PC-3 (cell line): Measurements from ENCODE around the gene CAMK1D. TPM values are rescaled to one million over a fixed set of nuclear protein-coding genes. Genes with fewer than 3 reads are reported as not detected.

Experiments used
- ATAC-seq: fragments of 200-7000 bp; cut with Tn5 transposase; 2 replicates; pipeline ENCODE4 v1.9.1; 2020; ENCODE audit warnings: mild to moderate bottlenecking, moderate library complexity
- BruUV-seq: library from RNA; stranded (reverse); fragments of 400-500 nt; replicated peaks from 2 replicates; lab custom pipeline; 2021; lab: Mats Ljungman, UMichigan
- CTCF ChIA-PET: fragments of 300-600 bp; sonication (Branson Sonifier 250); formaldehyde crosslinking; loops from one replicate; lab custom pipeline; 2022; ENCODE audit warnings: antibody characterized with exemption; lab: Charles Lee
- POLR2A ChIA-PET: fragments of 300-600 bp; sonication (Branson Sonifier 250); formaldehyde crosslinking; loops from one replicate; lab custom pipeline; 2022; ENCODE audit warnings: antibody characterized with exemption; ENCODE audit not compliant: unreplicated experiment; lab: Charles Lee
- DNase-seq: peaks from one replicate; pipeline ENCODE4 v3.0.0-alpha.2; 2015
- H2AFZ ChIP-seq: fragments of 300-600 bp; sonication (generic); 2 replicates; pipeline ENCODE4 v1.6.0; 2016; ENCODE audit warnings: antibody characterized with exemption, low read length
- H3F3A ChIP-seq: fragments of 300-600 bp; sonication (generic); one replicate; pipeline ENCODE4 v1.6.0; 2017; ENCODE audit warnings: antibody characterized with exemption, low read length, control low read depth, mild to moderate bottlenecking; ENCODE audit not compliant: unreplicated experiment
- H3K27ac ChIP-seq: fragments of 300-600 bp; sonication (generic); 2 replicates; pipeline ENCODE4 v1.5.1; 2016; ENCODE audit warnings: mild to moderate bottlenecking, low read length
- H3K27me3 ChIP-seq: fragments of 300-600 bp; sonication (generic); 2 replicates; pipeline ENCODE4 v1.6.1; 2016; ENCODE audit warnings: low read length, mixed read lengths
- H3K36me3 ChIP-seq: fragments of 300-600 bp; sonication (generic); 2 replicates; pipeline ENCODE4 v1.6.1; 2016; ENCODE audit warnings: low read depth, mixed run types, low read length, mixed read lengths
- H3K4me1 ChIP-seq: fragments of 300-600 bp; sonication (generic); 2 replicates; pipeline ENCODE4 v1.5.1; 2016; ENCODE audit warnings: low read length; ENCODE audit not compliant: insufficient read depth
- H3K4me2 ChIP-seq: fragments of 300-600 bp; sonication (generic); 2 replicates; pipeline ENCODE4 v1.6.0; 2016; ENCODE audit warnings: low read length
- H3K4me3 ChIP-seq: fragments of 300-600 bp; sonication (generic); 2 replicates; pipeline ENCODE4 v1.5.1; 2016; ENCODE audit warnings: mild to moderate bottlenecking, low read length, mixed read lengths
- H3K79me2 ChIP-seq: fragments of 300-600 bp; sonication (generic); 2 replicates; pipeline ENCODE4 v1.6.1; 2017; ENCODE audit warnings: low read length, mixed read lengths
- H3K9ac ChIP-seq: fragments of 300-600 bp; sonication (generic); 2 replicates; pipeline ENCODE4 v1.6.0; 2016; ENCODE audit warnings: mild to moderate bottlenecking, low read length
- H3K9me2 ChIP-seq: fragments of 300-600 bp; sonication (generic); replicated peaks from 2 replicates; pipeline ENCODE4 v1.6.1; 2016; ENCODE audit warnings: mixed run types, low read length, mixed read lengths
- H3K9me3 ChIP-seq: fragments of 300-600 bp; sonication (generic); 2 replicates; pipeline ENCODE4 v1.6.1; 2016; ENCODE audit warnings: low read length, mixed read lengths
- H4K20me1 ChIP-seq: fragments of 300-600 bp; sonication (generic); 2 replicates; pipeline ENCODE4 v1.6.1; 2016; ENCODE audit warnings: low read length, mixed read lengths
- EZH2 ChIP-seq: fragments of 300-600 bp; sonication (generic); IDR thresholded peaks from one replicate; pipeline ENCODE4 v1.6.1; 2017; ENCODE audit warnings: antibody characterized with exemption, mild to moderate bottlenecking, low read length; ENCODE audit not compliant: unreplicated experiment
- EZH2phosphoT487 ChIP-seq: fragments of 300-600 bp; sonication (generic); IDR thresholded peaks from 2 replicates; pipeline ENCODE4 v1.6.1; 2018; ENCODE audit warnings: mild to moderate bottlenecking, antibody characterized with exemption, low read length, borderline replicate concordance
- intact Hi-C: fragments of 100-400 bp; cut with micrococcal nuclease; formaldehyde crosslinking; loops from 2 replicates; pipeline ENCODE4 v1.9.0; 2023
- total RNA-seq: library from RNA; depleted of rRNA; stranded (reverse); fragments of >200 nt; gene quantifications from 2 replicates; pipeline ENCODE4 v1.2.3, GENCODE V29; 2014
- TF ChIP-seq, protein P1 (sequence below): fragments of 300-600 bp; sonication (generic); conservative IDR thresholded peaks from 2 replicates; pipeline ENCODE4 v1.5.1; 2017; ENCODE audit warnings: antibody characterized with exemption, low read depth, mild to moderate bottlenecking, low read length

The CAMK1D gene
- total RNA-seq, 1 experiment from 2014 or later: 1.3 TPM

DNA sequence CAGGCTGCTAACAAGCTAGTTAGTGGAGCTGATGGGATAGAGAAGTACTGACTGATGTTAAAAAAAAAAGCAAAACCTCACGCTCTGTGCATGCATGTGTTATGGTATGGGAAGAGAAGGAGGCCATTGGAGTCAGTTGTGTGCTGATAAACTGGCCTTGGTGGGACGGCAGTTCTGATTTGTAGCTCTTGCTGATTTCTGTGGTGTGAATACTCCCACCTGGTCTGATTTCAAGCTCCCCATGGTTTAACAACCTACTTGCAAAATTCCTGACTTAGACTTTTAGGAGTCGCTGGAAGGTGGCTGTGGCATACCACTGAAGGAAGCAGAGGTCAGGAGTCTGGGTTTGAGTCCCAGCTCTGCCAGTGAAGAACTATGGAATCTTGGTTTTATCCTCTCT, 15.2 kb downstream of the CAMK1D start:
- POLR2A ChIA-PET: no interaction called here
- Histone ChIP-seq H3F3A (no peaks in the 10 kb centered on the region), H3K4me3 (no peak overlapping the region), H3K4me2 (no peak overlapping the region), H3K79me2 (no peaks in the 10 kb centered on the region), H3K27ac (no peak overlapping the region), H3K36me3 (no peaks in the 10 kb centered on the region), H3K4me1 (no peaks in the 10 kb centered on the region), H3K9me2 (no peaks in the 10 kb centered on the region), H4K20me1 (no peaks in the 10 kb centered on the region), H2AFZ (no peak overlapping the region), H3K27me3 (no peaks in the 10 kb centered on the region), H3K9me3 (no peaks in the 10 kb centered on the region), H3K9ac (no peak overlapping the region)
- DNase-seq (no peak), ATAC-seq (no peak)
- CTCF ChIA-PET: no interaction called here
- intact Hi-C loops: no loop called here
- no TSS peak for BruUV-seq
- TF ChIP-seq EZH2: no peak

DNA sequence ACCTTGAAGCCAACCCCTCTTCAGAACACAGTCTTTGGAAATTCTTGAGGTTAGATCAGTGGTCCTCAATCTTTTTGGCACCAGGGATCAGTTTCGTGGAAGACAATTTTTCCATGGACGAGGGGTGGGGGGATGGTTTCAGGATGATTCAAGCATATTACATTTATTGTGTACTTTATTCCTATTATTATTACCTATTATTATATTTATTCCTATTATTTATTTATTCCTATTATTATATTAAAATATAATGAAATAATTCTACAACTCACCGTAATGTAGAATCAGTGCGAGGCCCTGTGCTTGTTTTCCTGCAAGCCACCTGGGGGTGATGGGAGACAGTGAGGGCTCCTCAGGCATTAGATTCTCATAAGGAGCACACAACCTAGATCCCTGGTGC, 17.9 kb downstream of the CAMK1D start:
- no peaks in the 10 kb centered on the region for H3K9me3 ChIP-seq
- no peak overlapping the region for H2AFZ ChIP-seq
- no peaks in the 10 kb centered on the region for H3K27me3 ChIP-seq
- no peak overlapping the region for H3K4me3 ChIP-seq
- ChIA-PET POLR2A (no interaction called here), CTCF (no interaction called here)
- H3F3A ChIP-seq: no peaks in the 10 kb centered on the region
- TF ChIP-seq EZH2 (no peak), EZH2phosphoT487 (no peak)
- TF ChIP-seq, protein P1, sequence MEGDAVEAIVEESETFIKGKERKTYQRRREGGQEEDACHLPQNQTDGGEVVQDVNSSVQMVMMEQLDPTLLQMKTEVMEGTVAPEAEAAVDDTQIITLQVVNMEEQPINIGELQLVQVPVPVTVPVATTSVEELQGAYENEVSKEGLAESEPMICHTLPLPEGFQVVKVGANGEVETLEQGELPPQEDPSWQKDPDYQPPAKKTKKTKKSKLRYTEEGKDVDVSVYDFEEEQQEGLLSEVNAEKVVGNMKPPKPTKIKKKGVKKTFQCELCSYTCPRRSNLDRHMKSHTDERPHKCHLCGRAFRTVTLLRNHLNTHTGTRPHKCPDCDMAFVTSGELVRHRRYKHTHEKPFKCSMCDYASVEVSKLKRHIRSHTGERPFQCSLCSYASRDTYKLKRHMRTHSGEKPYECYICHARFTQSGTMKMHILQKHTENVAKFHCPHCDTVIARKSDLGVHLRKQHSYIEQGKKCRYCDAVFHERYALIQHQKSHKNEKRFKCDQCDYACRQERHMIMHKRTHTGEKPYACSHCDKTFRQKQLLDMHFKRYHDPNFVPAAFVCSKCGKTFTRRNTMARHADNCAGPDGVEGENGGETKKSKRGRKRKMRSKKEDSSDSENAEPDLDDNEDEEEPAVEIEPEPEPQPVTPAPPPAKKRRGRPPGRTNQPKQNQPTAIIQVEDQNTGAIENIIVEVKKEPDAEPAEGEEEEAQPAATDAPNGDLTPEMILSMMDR: no peak
- no peaks in the 10 kb centered on the region for H3K79me2 ChIP-seq
- H3K36me3 ChIP-seq: no peaks in the 10 kb centered on the region
- DNase-seq (no peak), ATAC-seq (no peak)
- H3K27ac ChIP-seq: no peak overlapping the region
- no peaks in the 10 kb centered on the region for H4K20me1 ChIP-seq
- no peak overlapping the region for H3K9ac ChIP-seq
- H3K9me2 ChIP-seq: no peaks in the 10 kb centered on the region
- no peak overlapping the region for H3K4me2 ChIP-seq
- no peaks in the 10 kb centered on the region for H3K4me1 ChIP-seq
- intact Hi-C loops: no loop called here
- no TSS peak for BruUV-seq

DNA sequence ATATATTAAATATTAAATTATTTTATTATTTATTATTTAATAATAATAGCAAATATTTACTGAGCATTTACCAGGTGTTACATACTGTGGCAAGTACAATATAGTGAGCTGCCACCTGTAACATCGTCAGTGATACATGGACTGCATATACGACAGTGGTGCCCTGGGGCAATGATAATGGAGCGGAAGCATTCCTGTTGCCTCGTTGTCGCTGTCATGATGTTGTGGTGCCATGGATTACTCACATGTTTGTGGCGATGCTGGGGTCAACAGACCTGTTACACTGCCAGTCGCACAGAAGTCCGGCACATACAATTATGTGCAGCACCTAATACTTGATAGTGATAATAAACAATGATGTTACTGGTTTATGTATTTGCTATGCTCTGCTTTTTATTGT, 20.6 kb downstream of the CAMK1D start:
- CTCF ChIA-PET: no interaction called here
- no peak overlapping the region for H2AFZ ChIP-seq
- BruUV-seq: no TSS peak

More for the DNA sequence above, 20.6 kb downstream of the CAMK1D start:
- TF ChIP-seq, protein P1: no peak
- TF ChIP-seq EZH2phosphoT487 (no peak), EZH2 (no peak)
- no peaks in the 10 kb centered on the region for H3K4me1 ChIP-seq
- no peaks in the 10 kb centered on the region for H3K79me2 ChIP-seq
- POLR2A ChIA-PET: no interaction called here
- H3F3A ChIP-seq: no peaks in the 10 kb centered on the region
- intact Hi-C loops: no loop called here
- DNase-seq (no peak), ATAC-seq (no peak)
- H3K9me3 ChIP-seq: no peaks in the 10 kb centered on the region
- no peak overlapping the region for H3K4me2 ChIP-seq
- H3K9me2 ChIP-seq: no peaks in the 10 kb centered on the region
- H3K36me3 ChIP-seq: no peaks in the 10 kb centered on the region
- H3K9ac ChIP-seq: no peak overlapping the region
- H3K27ac ChIP-seq: no peak overlapping the region
- no peak overlapping the region for H3K4me3 ChIP-seq
- H4K20me1 ChIP-seq: no peaks in the 10 kb centered on the region
- H3K27me3 ChIP-seq: no peaks in the 10 kb centered on the region
